GM12801 (cell line): ENCODE data around the gene LYSMD4.

Experiments
- TF ChIP-seq, protein P1 (sequence below): IDR thresholded peaks from one replicate; pipeline ENCODE4 v1.5.1; 2011; ENCODE audit warnings: control low read depth; ENCODE audit not compliant: insufficient read length; ENCODE audit errors: extremely low read depth

Gene LYSMD4

DNA sequence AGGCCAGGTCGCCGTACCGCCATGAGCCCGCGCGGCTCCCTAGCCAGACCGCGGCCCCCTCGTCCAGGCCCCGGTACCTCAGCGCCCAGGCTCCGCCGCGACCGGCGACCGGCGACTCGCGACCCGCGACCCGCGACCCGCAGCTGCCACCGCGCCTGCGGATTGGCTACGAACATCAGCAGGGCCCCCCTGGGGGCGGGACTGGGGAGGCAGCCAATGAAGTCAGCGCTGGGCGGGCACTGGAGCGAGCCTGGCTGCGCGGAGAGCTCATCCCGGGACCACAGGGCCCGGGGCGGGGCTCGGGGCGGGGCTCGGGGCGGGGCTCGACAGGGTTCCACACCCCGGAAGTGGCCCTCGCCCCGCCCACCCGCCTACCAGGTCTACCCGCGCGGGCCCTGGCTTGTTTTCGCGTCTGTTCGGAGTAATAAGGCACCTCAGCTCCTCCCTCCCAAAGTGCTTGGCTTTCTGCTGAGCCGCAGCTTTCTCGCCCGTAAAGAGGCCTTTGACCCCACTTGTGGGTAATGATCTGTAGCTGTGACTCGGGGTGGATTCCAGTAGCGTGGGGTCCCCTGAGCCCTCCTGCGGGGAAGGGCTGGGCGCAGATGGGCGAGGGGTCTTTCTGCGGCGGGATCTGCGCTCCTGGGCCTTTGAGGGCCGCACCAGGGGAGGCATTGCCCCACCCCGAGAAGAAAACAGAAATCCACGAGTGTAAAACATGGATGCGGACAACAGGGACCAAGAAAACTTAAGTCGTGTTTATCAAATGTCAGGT, at the start of gene LYSMD4:
Gene LYSMD4 (minus strand): TSS at position 170 of the 772 bp plus-strand sequence. CDS start 1,438 bp downstream, outside the sequence.
- TF ChIP-seq, protein P1, sequence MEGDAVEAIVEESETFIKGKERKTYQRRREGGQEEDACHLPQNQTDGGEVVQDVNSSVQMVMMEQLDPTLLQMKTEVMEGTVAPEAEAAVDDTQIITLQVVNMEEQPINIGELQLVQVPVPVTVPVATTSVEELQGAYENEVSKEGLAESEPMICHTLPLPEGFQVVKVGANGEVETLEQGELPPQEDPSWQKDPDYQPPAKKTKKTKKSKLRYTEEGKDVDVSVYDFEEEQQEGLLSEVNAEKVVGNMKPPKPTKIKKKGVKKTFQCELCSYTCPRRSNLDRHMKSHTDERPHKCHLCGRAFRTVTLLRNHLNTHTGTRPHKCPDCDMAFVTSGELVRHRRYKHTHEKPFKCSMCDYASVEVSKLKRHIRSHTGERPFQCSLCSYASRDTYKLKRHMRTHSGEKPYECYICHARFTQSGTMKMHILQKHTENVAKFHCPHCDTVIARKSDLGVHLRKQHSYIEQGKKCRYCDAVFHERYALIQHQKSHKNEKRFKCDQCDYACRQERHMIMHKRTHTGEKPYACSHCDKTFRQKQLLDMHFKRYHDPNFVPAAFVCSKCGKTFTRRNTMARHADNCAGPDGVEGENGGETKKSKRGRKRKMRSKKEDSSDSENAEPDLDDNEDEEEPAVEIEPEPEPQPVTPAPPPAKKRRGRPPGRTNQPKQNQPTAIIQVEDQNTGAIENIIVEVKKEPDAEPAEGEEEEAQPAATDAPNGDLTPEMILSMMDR: no peak

DNA sequence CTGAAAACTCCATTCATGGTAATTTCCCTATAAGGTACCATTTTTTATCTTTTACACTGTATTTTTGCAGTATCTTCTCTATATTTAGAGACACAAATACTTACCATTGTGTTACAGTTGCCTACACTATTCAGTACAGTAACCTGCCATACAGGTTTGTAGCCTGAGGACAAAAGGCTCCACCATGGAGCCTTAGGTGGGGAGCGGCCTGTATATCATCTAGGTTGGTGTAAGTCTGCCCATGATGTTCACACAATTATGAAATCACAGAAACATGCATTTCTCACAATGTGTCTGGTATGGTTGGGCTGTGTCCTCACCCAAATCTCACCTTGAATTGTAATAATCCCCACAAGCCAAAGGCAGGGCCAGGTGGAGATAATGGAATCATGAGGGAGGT, 43.9 kb upstream of the LYSMD4 start:
- TF ChIP-seq, protein P1: no peak

DNA sequence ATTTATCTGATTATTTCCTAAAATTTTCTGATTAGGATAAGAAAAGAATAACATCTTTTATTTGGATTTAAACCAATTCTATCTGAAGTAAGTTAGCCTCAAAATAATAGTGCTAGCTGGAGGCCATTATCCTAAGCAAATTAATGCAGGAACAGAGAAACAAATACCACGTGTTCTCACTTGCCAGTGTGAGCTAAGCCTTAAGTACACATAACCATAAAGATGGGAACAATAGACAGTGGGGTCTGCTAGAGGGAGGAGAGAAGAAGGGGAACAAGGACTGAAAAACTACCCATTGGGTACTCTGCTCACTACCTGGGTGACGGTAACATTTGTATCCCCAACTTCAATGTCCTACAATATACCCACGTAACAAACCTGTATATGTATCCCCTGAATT, 31.3 kb upstream of the LYSMD4 start:
- TF ChIP-seq, protein P1: no peak

DNA sequence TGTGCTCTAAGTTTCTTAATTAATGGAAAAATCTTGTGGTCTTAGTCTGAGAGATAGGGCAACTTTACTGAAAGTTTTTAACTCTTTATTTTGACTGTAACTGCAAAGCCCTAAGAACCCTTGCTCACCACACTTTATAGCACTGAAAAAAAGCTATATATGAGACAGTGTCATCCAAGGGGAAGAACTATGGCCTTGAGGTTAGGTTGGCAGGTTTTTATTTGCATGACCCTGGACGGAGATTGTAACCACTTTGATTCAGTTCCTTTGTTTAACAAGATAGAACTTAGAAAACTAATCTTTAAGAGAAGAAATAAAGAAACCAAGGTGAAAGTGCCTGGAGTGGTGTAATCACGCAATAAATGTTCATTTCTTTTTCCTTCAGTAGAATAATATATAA, 30.6 kb upstream of the LYSMD4 start:
- TF ChIP-seq, protein P1: no peak

DNA sequence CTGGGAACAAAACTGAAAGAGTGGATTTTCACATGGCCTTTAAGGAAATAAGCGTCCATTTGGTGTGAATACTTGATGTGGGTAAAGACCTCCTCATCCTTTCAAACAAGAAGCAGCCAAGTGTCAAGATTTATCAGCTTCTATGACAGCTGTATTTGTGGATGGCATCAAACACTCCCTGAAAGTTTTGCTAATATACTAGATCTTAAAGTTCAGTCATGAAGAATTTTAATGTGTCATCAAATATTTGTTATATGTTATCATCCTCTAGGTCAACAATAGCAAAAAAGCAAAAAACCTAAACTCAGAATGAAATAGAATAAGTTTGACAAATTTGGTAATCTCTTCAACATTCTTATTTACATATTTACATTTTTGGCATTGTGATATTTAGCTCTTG, 29.1 kb upstream of the LYSMD4 start:
- TF ChIP-seq, protein P1: no peak

DNA sequence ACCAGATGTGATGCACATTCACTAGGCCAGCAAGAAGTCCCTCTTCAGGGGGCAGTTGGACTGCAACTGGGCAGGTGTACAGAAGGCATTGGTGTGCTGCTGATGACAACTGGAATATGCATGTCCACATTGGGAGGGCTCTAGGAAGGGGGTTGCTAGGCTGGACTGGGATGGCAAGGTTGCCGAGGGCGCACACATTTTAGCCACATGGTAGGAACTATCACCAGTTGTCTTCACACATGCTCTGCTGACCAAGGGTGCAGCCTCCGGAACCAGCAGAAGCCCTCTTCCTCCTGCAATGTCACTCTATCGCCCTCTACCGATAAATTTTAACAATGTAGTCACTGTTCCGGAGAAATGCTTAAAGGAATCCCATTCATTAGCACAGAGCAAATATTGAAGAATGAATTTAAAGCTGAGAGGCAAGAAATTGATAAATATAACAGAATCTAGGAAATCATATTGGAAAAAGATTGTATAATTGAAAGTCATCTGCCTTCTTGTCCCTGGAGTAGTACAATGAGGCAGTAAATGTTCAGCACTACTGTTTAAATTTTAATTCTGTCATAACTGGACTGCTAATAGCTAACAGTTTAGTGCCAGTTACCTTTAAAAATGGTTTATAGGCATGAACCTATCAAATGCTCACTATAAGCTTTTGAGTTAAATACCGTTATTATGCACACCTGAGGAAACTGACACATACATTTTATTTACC, 22.6 kb upstream of the LYSMD4 start:
- TF ChIP-seq, protein P1: peak; percentile 54

DNA sequence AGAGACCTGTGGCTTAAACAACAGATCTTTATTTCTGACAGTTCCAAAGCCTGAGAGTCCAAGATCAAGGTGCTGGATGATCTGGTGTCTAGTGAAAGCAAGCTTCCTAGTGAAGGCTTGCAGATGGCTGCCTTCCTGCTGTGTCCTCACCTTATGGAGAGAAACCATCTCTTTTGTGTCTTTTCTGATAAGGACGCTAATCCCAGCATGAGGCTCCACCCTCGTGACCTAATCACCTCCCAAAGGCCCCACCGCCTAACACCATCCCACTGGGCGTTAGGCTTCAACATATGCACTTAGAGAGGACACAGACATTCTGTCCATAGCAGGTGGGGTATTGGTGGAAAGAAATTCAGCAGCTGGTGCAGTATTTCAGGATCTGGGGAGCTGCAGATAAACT, 19.8 kb upstream of the LYSMD4 start:
- TF ChIP-seq, protein P1: no peak
